ENCODE data around the gene ACSF3.

DNA sequence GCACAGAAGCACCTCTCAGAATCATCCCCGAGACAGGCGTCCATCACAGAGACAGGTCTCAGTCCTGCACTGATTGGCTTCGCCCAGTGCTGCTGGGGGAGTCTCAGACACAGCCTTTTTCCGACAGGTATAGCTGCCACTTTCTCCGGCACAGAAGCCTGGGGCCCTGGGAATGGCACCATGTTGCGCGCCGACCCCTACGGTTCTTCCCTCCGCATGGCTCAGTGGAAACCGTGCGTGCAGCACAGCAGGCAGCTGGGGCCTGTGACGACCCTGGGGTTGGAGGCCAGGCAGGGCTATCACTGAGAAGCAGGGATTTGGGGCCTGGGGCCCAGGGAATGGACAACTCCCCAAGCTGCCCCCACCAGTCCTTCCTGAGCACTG, 48.2 kb downstream of the ACSF3 start:
- TF ChIP-seq, protein P1, sequence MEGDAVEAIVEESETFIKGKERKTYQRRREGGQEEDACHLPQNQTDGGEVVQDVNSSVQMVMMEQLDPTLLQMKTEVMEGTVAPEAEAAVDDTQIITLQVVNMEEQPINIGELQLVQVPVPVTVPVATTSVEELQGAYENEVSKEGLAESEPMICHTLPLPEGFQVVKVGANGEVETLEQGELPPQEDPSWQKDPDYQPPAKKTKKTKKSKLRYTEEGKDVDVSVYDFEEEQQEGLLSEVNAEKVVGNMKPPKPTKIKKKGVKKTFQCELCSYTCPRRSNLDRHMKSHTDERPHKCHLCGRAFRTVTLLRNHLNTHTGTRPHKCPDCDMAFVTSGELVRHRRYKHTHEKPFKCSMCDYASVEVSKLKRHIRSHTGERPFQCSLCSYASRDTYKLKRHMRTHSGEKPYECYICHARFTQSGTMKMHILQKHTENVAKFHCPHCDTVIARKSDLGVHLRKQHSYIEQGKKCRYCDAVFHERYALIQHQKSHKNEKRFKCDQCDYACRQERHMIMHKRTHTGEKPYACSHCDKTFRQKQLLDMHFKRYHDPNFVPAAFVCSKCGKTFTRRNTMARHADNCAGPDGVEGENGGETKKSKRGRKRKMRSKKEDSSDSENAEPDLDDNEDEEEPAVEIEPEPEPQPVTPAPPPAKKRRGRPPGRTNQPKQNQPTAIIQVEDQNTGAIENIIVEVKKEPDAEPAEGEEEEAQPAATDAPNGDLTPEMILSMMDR (IDR thresholded peaks at IDR 0.05): no peak
- TF ChIP-seq, protein P2, sequence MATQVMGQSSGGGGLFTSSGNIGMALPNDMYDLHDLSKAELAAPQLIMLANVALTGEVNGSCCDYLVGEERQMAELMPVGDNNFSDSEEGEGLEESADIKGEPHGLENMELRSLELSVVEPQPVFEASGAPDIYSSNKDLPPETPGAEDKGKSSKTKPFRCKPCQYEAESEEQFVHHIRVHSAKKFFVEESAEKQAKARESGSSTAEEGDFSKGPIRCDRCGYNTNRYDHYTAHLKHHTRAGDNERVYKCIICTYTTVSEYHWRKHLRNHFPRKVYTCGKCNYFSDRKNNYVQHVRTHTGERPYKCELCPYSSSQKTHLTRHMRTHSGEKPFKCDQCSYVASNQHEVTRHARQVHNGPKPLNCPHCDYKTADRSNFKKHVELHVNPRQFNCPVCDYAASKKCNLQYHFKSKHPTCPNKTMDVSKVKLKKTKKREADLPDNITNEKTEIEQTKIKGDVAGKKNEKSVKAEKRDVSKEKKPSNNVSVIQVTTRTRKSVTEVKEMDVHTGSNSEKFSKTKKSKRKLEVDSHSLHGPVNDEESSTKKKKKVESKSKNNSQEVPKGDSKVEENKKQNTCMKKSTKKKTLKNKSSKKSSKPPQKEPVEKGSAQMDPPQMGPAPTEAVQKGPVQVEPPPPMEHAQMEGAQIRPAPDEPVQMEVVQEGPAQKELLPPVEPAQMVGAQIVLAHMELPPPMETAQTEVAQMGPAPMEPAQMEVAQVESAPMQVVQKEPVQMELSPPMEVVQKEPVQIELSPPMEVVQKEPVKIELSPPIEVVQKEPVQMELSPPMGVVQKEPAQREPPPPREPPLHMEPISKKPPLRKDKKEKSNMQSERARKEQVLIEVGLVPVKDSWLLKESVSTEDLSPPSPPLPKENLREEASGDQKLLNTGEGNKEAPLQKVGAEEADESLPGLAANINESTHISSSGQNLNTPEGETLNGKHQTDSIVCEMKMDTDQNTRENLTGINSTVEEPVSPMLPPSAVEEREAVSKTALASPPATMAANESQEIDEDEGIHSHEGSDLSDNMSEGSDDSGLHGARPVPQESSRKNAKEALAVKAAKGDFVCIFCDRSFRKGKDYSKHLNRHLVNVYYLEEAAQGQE (IDR thresholded peaks at IDR 0.05; ENCODE audit: insufficient read depth in 1 of 2, low read depth in 2 of 2, low read length in 1 of 2): no peak
- TF ChIP-seq TCF7L2 (IDR thresholded peaks at IDR 0.05; ENCODE audit: low read depth, low read length): no peak

Data from Panc1 (cell line).